Measurements from ENCODE around the gene FAM163B. TPM values are rescaled to one million over a fixed set of nuclear protein-coding genes. Genes with fewer than 3 reads are reported as not detected.

The FAM163B gene
- total RNA-seq, 6 donors from 2014 or later: not detected

DNA sequence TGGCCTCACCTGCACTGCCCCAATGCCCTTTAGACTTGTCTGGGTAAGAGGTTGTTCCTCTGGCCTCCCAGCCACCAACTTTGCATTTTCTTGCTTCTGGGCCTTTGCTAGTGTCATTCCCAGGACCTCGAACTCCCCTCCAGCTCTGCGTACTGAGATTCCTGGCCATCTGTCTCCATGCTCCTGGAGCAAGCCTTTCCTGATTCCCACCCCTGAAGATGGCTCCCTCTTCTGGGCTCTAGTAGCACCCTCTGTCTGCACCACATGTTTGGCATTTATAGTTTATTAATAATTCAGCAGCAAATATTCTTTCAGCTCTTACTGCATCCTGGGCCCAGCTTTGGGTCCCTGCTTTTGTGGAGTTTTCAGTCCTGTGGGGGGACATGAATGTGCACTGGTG lies 14.9 kb downstream of the FAM163B start:
- DNase-seq: no peak
- WGBS, 2 donors: 90 to 95% methylated on average over 2 of the region's 2 CpGs
- Histone ChIP-seq H3K27ac (no peak overlapping the region), H3K4me1 (no peaks in the 10 kb centered on the region), H3K9me3 (peaks cover 6 to 31% (median 24%) of the 10 kb centered on the region in 4 donors), H3K4me3 (no peak overlapping the region), H3K36me3 (no peaks in the 10 kb centered on the region), H3K27me3 (no peaks in the 10 kb centered on the region)
- ATAC-seq (ENCODE audit: low FRiP score in 2 of 2): no peak
- TF ChIP-seq EP300 (IDR thresholded peaks at IDR 0.05) (no peak), POLR2AphosphoS5 (IDR thresholded peaks at IDR 0.05) (no peak), POLR2A (IDR thresholded peaks at IDR 0.05) (no peak)
- TF ChIP-seq, protein P1, sequence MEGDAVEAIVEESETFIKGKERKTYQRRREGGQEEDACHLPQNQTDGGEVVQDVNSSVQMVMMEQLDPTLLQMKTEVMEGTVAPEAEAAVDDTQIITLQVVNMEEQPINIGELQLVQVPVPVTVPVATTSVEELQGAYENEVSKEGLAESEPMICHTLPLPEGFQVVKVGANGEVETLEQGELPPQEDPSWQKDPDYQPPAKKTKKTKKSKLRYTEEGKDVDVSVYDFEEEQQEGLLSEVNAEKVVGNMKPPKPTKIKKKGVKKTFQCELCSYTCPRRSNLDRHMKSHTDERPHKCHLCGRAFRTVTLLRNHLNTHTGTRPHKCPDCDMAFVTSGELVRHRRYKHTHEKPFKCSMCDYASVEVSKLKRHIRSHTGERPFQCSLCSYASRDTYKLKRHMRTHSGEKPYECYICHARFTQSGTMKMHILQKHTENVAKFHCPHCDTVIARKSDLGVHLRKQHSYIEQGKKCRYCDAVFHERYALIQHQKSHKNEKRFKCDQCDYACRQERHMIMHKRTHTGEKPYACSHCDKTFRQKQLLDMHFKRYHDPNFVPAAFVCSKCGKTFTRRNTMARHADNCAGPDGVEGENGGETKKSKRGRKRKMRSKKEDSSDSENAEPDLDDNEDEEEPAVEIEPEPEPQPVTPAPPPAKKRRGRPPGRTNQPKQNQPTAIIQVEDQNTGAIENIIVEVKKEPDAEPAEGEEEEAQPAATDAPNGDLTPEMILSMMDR (IDR thresholded peaks at IDR 0.05): no peak

DNA sequence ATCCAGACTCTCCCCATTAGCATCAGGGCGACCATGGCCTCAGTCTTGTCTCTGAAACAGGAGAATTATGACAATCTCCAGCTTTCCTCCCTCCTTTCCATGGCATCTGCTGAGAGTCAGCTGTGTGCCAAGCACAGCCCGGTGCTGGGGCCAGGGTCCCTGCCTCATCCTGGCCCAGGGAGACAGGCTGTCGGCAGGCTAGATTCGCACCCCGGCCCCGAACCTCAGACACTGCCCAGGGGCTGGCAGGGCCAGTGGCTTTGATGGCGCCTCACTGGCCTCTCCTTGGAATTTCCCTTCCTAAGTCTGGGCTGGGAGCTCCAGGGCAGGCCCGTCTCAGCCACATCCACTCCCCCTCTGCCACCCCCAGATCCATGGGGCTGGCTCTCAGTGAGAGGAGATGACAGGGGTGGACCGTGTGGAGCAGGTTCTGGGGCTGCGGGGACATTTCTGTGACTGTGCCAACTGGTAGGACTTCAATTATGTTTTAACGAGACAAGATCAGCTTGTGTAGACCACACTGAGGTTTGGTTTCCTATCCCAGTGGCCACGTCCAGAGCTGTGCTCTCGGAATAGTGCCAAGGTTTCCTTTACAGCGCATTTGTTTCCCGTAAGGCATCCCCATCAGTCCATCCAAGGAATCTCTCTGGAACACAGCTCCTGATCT lies 15.5 kb downstream of the FAM163B start:
- no peaks in the 10 kb centered on the region for H3K27me3 ChIP-seq
- H3K27ac ChIP-seq: no peak overlapping the region
- WGBS, 2 donors: 75 to 81% methylated on average over 11 to 15 of the region's 15 CpGs
- ATAC-seq (ENCODE audit: low FRiP score in 2 of 2): no peak
- H3K36me3 ChIP-seq: no peaks in the 10 kb centered on the region
- no peak overlapping the region for H3K4me3 ChIP-seq
- TF ChIP-seq, protein P1 (IDR thresholded peaks at IDR 0.05): no peak
- peaks cover 6 to 26% (median 24%) of the 10 kb centered on the region in 4 donors for H3K9me3 ChIP-seq
- peak in 1 of 2 donors; percentile 65 for DNase-seq
- H3K4me1 ChIP-seq: no peaks in the 10 kb centered on the region

DNA sequence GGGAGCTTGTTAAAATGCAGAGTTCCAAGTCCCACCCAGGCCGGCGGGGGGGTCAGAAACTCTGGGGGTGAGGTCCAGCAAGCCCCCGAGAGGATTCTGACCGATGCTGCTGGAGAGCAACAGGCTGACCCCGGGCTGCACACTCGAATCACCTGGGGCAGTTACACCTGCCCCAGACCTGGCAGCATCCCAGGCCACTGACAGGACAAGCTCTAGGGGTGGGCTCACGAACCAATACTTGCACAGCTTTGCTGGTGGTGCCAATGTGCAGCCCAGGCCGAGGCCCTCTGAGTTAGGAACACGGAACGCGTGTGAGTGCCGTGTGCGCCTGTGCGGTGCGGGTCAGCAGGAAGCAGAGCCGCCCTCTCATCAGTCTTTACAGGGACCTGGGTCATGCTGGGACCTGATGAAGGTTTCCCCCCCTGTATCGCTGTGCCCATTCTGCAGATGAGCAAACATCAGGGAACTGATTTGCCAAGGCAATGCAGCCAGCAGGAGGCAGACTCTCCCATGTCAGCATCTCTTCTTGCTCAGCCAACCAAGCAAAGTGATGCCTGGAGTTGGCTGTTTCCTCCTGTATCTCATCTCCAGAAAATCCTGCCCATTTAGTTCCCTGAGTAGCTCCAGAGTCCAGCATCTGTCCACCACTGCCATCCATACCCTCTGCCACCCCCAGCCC lies 16.3 kb downstream of the FAM163B start:
- DNase-seq (peak in 1 of 2 donors; percentile 54), ATAC-seq (ENCODE audit: low FRiP score in 2 of 2) (no peak)
- no peaks in the 10 kb centered on the region for H3K36me3 ChIP-seq
- H3K4me3 ChIP-seq: no peak overlapping the region
- 82 to 96% methylated on average over 5 to 17 of the region's 17 CpGs for WGBS, 2 donors
- peaks cover 3 to 18% (median 16%) of the 10 kb centered on the region in 4 donors for H3K9me3 ChIP-seq
- no peaks in the 10 kb centered on the region for H3K27me3 ChIP-seq
- no peak overlapping the region for H3K27ac ChIP-seq
- no peak for TF ChIP-seq POLR2AphosphoS5 (IDR thresholded peaks at IDR 0.05)
- TF ChIP-seq POLR2A (IDR thresholded peaks at IDR 0.05): no peak
- no peak for TF ChIP-seq EP300 (IDR thresholded peaks at IDR 0.05)
- TF ChIP-seq, protein P1 (IDR thresholded peaks at IDR 0.05): no peak
- no peaks in the 10 kb centered on the region for H3K4me1 ChIP-seq

DNA sequence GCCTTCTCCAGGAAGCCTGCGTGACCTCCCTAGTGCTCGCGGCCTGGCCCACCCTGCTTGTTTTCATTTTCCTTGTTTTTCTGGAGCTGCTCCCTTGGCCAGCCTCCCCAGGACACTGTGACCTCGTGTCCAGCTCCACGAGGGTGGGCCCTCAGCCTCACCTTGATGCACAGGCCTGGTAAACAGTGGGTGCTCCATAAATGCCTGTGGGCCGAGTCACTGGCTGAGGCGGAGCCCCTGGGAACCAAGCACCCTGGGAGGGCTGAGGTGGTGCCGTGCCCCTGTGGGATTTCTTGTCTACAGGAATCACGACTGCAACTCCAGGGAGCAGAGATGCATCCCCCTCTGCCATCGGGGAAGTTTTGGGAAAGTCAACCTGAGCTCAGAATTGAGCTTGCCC lies 17.2 kb downstream of the FAM163B start:
- H3K27me3 ChIP-seq: no peaks in the 10 kb centered on the region
- no peak for ATAC-seq (ENCODE audit: low FRiP score in 2 of 2)
- peaks cover 0 to 9% (median 8%) of the 10 kb centered on the region in 4 donors for H3K9me3 ChIP-seq
- no peak for DNase-seq
- no peaks in the 10 kb centered on the region for H3K36me3 ChIP-seq
- TF ChIP-seq POLR2AphosphoS5 (IDR thresholded peaks at IDR 0.05): no peak
- TF ChIP-seq EP300 (IDR thresholded peaks at IDR 0.05): no peak
- TF ChIP-seq, protein P1 (IDR thresholded peaks at IDR 0.05): no peak
- no peak for TF ChIP-seq POLR2A (IDR thresholded peaks at IDR 0.05)
- H3K4me3 ChIP-seq: no peak overlapping the region
- no peak overlapping the region for H3K27ac ChIP-seq
- H3K4me1 ChIP-seq: no peaks in the 10 kb centered on the region
- 61 to 63% methylated on average over 7 to 10 of the region's 10 CpGs for WGBS, 2 donors
